M059J (cell line): ENCODE measurements around the gene PLCH2. TPM values are rescaled to one million over a fixed set of nuclear protein-coding genes. Genes with fewer than 3 reads are reported as not detected.

Experiments used
- DNase-seq: peaks from one replicate; pipeline ENCODE4 v3.0.0-alpha.2; 2012; ENCODE audit warnings: low read depth
- total RNA-seq: library from RNA; depleted of rRNA; stranded (reverse); fragments of >200 nt; shearing (Covaris generic); gene quantifications from 2 replicates; pipeline ENCODE4 v1.2.3, GENCODE V29; 2014

PLCH2 gene
- total RNA-seq, 1 experiment from 2014 or later: not detected

DNA sequence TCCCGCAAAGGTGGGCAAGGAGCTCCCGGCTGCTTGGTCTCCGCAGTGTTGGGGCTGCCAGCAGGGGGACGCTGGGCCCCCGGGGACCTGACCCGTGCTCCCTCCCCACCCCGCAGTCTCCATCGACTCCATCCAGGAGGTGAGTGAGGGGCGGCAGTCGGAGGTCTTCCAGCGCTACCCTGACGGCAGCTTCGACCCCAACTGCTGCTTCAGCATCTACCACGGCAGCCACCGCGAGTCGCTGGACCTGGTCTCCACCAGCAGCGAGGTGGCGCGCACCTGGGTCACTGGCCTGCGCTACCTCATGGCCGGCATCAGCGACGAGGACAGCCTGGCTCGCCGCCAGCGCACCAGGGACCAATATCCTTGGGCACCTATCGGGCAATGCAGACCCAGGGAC, 3.5 kb downstream of the PLCH2 start:
- DNase-seq: no peak

DNA sequence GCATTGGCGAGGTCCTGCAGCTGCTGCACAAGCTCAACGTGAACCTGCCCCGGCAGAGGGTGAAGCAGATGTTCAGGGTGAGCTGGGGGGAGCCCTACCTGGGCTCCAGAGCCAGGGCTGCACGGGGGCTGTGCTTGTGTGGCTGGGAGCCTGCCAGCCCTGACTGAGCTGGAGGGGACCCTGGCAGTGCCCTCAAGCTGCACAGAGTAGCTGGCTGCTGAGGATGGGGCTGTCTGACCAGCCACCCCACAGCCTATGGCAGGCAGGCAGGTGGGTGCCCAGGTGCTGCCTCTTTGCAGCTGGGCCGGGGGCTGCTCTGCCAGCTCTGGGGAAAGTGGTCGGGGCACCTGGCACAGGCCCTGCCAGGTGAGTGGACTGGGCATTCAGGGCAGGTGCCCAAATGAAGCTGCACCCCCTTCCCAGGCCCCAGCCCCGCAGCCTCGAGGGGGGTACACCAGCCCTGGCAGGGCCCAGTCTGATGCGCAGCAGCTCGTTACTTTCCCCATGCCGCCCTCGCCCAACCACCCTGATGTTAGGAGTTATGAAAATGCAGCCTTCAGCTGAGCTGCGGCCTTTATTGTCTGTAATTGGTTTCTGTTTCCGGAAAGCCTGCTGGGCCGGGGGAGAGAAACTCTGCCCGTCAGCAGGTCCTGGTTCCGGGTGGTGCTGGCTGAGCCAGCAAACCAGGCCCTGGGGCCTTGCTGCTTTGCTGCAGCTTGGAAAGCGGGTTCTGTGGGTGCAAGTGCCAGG, 4.3 kb downstream of the PLCH2 start:
- DNase-seq: no peak

GRCh38 chr1:2480986-2481364, 4.9 kb downstream of the PLCH2 start:
- no peak for DNase-seq

- DNase-seq: peak; percentile 55
Observed at GRCh38 chr1:2481885-2482284, 5.8 kb downstream of the PLCH2 start.

DNA sequence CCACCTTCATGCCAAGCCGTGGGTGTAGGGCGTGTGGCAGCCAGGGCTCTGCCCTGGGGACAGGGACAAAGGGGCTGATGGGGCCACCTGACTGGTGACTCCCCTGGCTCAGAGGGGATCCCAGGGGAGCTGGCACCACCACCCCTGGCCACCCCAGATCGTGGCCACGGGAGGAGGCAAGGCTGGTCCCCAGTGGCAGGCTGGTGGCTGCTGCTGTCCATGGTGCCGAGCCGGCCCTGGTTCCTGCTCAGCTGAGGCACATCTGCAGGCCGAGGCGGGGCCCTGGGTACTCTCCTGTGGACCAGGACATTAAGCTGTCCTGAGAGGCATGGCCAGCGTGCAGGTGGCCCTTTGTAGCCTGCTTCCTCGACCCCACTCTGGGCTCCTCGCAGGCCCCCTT, 6.5 kb downstream of the PLCH2 start:
- no peak for DNase-seq

GRCh38 chr1:2483026-2483425, 6.9 kb downstream of the PLCH2 start:
- DNase-seq: no peak

DNA sequence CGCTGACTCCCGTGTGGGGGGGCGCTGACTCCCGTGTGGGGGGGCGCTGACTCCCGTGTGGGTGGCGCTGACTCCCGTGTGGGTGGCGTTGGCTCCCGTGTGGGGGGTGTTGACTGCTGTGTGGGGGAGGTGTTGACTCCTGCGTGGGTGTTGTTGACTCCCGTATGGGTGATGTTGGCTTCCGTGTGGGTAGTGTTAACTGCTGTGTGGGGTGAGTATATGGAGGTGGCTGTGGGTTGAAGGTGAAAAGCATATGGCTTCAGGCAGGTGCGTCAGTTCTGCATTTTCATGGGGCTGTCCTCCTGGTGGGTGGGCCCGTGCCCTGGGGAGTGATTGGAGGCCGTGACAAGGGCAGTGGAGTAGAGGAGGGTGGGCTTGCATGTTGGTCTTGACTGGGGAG, 7.9 kb downstream of the PLCH2 start:
- no peak for DNase-seq

DNA sequence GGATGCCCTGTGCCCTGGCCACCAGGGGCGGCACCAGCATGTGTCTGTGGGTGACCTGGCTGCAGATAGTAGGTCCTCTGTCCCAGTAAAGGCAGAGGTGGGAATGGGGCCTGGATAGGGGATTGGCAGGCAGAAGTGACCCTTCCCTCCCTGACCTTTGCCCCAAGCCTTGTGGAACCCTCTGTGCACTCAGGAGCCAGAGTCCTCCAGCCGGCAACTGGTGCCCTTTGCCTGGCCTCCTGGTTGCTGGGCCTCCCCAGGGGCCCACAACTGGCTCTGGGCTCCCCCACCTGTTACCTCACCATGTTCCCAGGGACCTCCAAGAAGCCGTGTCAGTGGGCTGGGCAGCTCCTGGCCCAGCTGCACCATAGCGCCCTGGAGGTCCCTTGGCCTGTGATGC, 10.0 kb downstream of the PLCH2 start:
- DNase-seq: no peak

GRCh38 chr1:2486558-2486957, 10.5 kb downstream of the PLCH2 start:
- DNase-seq: no peak

- DNase-seq: no peak
Observed at GRCh38 chr1:2488688-2489087, 12.6 kb downstream of the PLCH2 start.

DNA sequence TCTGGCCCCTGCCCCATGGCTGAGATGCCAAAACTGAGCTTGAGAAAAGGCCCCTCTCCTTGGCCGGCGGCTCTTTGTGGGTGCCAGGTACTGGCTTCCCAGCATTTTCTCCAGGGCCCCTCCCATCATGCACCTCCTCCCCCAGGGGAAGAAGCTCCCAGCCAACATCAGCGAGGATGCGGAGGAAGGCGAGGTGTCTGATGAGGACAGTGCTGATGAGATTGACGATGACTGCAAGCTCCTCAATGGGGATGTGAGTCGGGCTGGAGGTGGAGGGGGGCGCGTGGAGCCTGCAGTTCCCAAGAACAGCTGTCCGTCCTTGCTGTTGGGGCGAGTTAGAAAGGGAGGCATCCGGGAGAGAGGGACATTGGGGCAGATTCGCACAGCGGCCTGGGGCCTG, 13.5 kb downstream of the PLCH2 start:
- no peak for DNase-seq

DNA sequence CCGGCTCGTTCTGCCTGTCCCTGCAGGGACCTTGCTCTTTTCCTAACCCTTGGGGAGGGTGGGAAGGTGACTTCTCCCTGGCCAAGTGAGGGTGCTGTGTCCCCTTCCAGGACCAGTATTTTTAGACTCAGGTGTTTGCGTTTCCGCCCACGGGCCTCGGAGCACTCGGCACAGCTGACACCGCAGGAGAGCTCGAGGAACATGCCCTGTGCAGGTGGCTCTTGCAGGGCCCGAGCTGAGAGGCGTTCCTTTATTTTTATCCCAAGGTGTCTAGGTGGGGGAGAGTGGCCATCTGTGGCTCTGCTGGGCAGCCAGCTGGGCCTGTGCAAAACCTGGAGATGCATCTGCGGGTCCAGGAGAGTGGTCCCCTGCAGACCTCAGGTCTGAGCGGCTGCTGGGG, 16.0 kb downstream of the PLCH2 start:
- DNase-seq: no peak

DNA sequence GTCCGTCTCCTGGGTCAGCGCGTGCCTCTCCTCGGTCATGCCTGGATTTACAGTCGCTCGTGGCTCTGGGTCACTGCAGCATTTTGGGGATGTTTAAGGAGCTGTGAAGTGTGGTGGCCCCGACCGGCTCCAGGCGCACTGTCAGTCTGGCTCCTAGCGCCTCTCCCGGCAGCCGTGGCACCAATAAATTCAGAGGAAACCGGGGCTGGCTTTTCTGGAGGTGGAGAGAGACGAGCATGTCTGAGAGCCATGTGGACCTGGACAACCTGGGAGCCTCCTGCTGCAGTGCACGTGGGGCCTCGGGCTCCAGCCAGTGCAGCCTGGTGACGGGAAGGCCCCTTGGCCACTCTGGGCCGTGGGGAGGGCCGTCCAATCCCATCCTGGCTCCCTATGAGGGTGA, 17.1 kb downstream of the PLCH2 start:
- no peak for DNase-seq

- DNase-seq: peak; percentile 43
Observed at GRCh38 chr1:2493691-2494322, 17.7 kb downstream of the PLCH2 start.

DNA sequence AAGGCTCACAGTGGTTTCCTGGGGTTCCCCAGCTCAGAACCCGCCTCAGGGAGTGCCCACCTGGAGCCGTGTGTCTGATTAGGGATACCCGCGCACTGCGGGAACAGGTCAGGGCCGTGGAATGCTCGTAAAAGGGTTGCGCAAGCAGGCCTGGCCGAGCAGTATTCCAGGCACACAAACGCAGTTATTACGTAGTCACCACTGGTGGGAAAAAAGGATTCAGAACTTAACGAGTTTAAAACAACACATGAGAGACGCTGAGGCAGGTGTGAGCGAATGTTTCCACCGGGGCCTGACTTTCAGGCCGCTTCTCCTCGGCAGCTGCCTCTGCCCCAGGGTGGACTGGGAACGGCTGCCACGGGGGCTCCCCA, 18.2 kb downstream of the PLCH2 start:
- peak; percentile 84 for DNase-seq

DNA sequence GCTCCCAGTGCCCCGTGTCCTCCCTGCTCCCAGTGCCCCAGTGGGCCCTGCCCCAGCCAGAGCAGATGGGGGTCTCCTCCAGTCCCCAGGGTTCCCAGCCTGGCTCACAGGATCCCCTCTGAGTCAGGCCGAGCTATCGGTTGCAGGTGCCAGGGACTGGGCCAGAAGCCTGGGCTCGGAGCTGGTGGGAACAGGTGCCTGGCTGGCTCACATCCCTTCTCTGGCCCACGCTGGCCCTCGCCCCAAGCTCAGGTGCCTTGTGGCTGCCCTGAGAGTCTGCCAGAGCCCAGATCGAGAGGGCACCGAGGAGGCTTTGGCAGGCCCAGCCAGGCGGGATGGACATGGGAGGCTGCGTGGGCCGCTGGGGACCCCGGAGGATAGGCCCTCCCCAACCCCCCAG, 18.9 kb downstream of the PLCH2 start:
- DNase-seq: no peak

DNA sequence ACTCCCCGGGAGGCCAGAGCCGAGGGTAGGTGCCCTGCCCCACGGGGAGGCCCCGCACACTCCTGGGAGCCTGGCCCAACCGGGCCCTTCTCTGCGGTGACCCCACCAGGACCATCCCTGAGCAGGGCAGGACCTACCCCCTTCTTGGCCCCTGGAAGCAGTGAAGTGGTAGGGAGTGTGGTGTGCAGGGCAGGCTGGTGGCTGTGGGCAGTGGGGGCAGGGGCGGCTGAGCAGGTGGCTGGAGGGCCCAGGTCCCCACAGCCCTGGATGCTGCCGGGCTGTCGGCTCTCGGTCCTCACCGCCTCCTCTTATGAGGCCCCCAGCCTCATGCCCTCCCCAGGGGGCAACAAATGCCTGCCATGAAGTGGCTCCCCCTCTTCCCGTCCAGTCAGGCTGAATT, 19.5 kb downstream of the PLCH2 start:
- no peak for DNase-seq

GRCh38 chr1:2496087-2496622, 20.1 kb downstream of the PLCH2 start:
- no peak for DNase-seq

DNA sequence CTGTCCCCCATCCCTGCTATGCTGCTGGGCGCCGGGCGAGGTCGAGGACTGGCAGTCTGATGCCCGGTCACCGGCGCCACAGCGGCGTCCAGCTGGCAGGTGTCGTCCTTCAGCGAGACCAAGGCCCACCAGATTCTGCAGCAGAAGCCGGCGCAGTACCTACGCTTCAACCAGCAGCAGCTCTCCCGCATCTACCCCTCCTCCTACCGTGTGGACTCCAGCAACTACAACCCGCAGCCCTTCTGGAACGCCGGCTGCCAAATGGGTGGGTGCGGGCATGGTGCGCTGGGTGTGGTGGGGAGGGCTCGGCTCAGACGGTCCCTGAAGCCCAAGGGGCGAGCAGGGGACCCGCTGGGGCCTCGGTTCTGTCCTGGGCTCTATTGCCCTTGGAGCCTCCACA, 20.7 kb downstream of the PLCH2 start:
- DNase-seq: no peak

GRCh38 chr1:2497891-2498290, 21.8 kb downstream of the PLCH2 start:
- DNase-seq: no peak

DNA sequence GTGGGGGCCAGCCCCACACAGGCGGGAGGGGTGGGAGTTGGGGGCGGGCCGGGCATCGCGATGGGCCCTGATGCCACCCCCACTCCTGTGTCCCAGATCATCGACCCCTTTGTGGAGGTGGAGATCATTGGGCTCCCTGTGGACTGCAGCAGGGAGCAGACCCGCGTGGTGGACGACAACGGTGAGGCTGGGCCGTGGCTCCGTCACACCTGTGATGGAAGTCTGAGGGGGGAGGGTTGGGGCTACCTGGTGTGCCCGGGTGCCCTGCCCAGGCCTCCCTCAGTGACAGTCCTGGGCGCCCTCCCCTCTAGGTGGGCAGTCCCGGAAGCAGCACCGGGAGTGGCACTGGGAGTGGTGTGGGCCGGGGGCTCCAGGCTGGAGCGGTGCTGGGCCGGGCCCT, 22.6 kb downstream of the PLCH2 start:
- no peak for DNase-seq

- no peak for DNase-seq
Observed at GRCh38 chr1:2499260-2499659, 23.2 kb downstream of the PLCH2 start.

- DNase-seq: no peak
Observed at GRCh38 chr1:2499986-2500596, 24.0 kb downstream of the PLCH2 start.
